Measurements from ENCODE around the gene COL24A1. TPM values are rescaled to one million over a fixed set of nuclear protein-coding genes. Genes with fewer than 3 reads are reported as not detected.

Gene COL24A1
- total RNA-seq, 1 experiment from 2014 or later: 0.08 TPM

- ATAC-seq (no peak), DNase-seq (ENCODE audit: low read depth, low spot score) (no peak)
- no peaks in the 10 kb centered on the region for H3K4me1 ChIP-seq (ENCODE audit: control insufficient read depth, insufficient read depth, low read length)
- intact Hi-C loops (cut with micrococcal nuclease; ENCODE audit: unreplicated experiment) (no loop called here), in situ Hi-C loops (cut with HindIII; ENCODE audit: low pct_unique_long_range_greater_than_20kb, low sequenced_read_pairs) (no loop called here)
- H3K4me3 ChIP-seq (ENCODE audit: low read depth in 2 of 2, low read length in 2 of 2): no peak overlapping the region
- no peak overlapping the region for H3K27ac ChIP-seq (ENCODE audit: low read length)
- no peak for TF ChIP-seq REST (IDR thresholded peaks at IDR 0.05; ENCODE audit: insufficient read depth in 1 of 2, low read depth in 2 of 2, low read length in 1 of 2)
- no peak for TF ChIP-seq SIN3A (IDR thresholded peaks at IDR 0.05; ENCODE audit: borderline replicate concordance, insufficient read depth, low read depth, low read length)
- no peak for TF ChIP-seq CTCF (IDR thresholded peaks at IDR 0.05)
- no peak for TF ChIP-seq TCF7L2 (IDR thresholded peaks at IDR 0.05; ENCODE audit: low read depth, low read length)
- TF ChIP-seq POLR2AphosphoS5 (IDR thresholded peaks at IDR 0.05; ENCODE audit: low read depth, low read length): no peak
- no peaks in the 10 kb centered on the region for H3K9me3 ChIP-seq (ENCODE audit: control insufficient read depth, insufficient read depth, low read depth, low read length)
- peaks cover 35% of the 10 kb centered on the region for H3K27me3 ChIP-seq (ENCODE audit: control insufficient read depth, insufficient read depth, low read length)
- ChIA-PET CTCF (interaction anchor here (0.6 kb wide), 1 partner anchor 150 kb away, joined by 3 read pairs; no protein-coding TSS in a partner anchor), POLR2A (no interaction called here)
- no TSS peak for BruUV-seq (replicated peaks)
- H3K36me3 ChIP-seq (ENCODE audit: control insufficient read depth, insufficient read depth, low read length): no peaks in the 10 kb centered on the region
Measured at GRCh38 chr1:85938829-85939228, 217.7 kb downstream of the COL24A1 start.

GRCh38 chr1:85936470-85936869, 220.1 kb downstream of the COL24A1 start:
- no peak overlapping the region for H3K27ac ChIP-seq (ENCODE audit: low read length)
- TF ChIP-seq CTCF (IDR thresholded peaks at IDR 0.05): no peak
- no peak for TF ChIP-seq TCF7L2 (IDR thresholded peaks at IDR 0.05; ENCODE audit: low read depth, low read length)
- TF ChIP-seq POLR2AphosphoS5 (IDR thresholded peaks at IDR 0.05; ENCODE audit: low read depth, low read length): no peak
- no peak for TF ChIP-seq SIN3A (IDR thresholded peaks at IDR 0.05; ENCODE audit: borderline replicate concordance, insufficient read depth, low read depth, low read length)
- no peak for TF ChIP-seq REST (IDR thresholded peaks at IDR 0.05; ENCODE audit: insufficient read depth in 1 of 2, low read depth in 2 of 2, low read length in 1 of 2)
- no TSS peak for BruUV-seq (replicated peaks)
- H3K4me3 ChIP-seq (ENCODE audit: low read depth in 2 of 2, low read length in 2 of 2): no peak overlapping the region
- ChIA-PET CTCF (no interaction called here), POLR2A (no interaction called here)
- no peaks in the 10 kb centered on the region for H3K4me1 ChIP-seq (ENCODE audit: control insufficient read depth, insufficient read depth, low read length)
- intact Hi-C loops (cut with micrococcal nuclease; ENCODE audit: unreplicated experiment) (no loop called here), in situ Hi-C loops (cut with HindIII; ENCODE audit: low pct_unique_long_range_greater_than_20kb, low sequenced_read_pairs) (no loop called here)
- DNase-seq (ENCODE audit: low read depth, low spot score): no peak
- H3K36me3 ChIP-seq (ENCODE audit: control insufficient read depth, insufficient read depth, low read length): no peaks in the 10 kb centered on the region
- ATAC-seq: no peak
- no peaks in the 10 kb centered on the region for H3K9me3 ChIP-seq (ENCODE audit: control insufficient read depth, insufficient read depth, low read depth, low read length)
- peaks cover 18% of the 10 kb centered on the region for H3K27me3 ChIP-seq (ENCODE audit: control insufficient read depth, insufficient read depth, low read length)

All from Panc1 (cell line).